GM23248 (cell line): ENCODE results near the gene FOXB1. TPM values are rescaled to one million over a fixed set of nuclear protein-coding genes. Genes with fewer than 3 reads are reported as not detected.

Experiments
- DNase-seq: peaks from one replicate; pipeline ENCODE4 v3.0.0-alpha.2; 2015
- H2AFZ ChIP-seq: fragments of 200-600 bp; sonication (generic); 2 replicates; pipeline ENCODE4 v1.6.1; 2016; ENCODE audit warnings: antibody characterized with exemption
- H3F3A ChIP-seq: fragments of 200-600 bp; sonication (generic); 2 replicates; pipeline ENCODE4 v1.6.1; 2016; ENCODE audit warnings: mild to moderate bottlenecking, antibody characterized with exemption, mixed run types; ENCODE audit not compliant: insufficient read depth
- H3K27ac ChIP-seq: fragments of 200-600 bp; sonication (generic); 2 replicates; pipeline ENCODE4 v1.5.1; 2016; ENCODE audit warnings: mild to moderate bottlenecking
- H3K27me3 ChIP-seq: fragments of 200-600 bp; sonication (generic); replicated peaks from 2 replicates; pipeline ENCODE4 v1.6.1; 2016; ENCODE audit warnings: mild to moderate bottlenecking; ENCODE audit not compliant: insufficient read depth
- H3K36me3 ChIP-seq: fragments of 200-600 bp; sonication (generic); 2 replicates; pipeline ENCODE4 v1.6.1; 2016; ENCODE audit warnings: low read depth, mild to moderate bottlenecking
- H3K4me1 ChIP-seq: fragments of 200-600 bp; sonication (generic); 2 replicates; pipeline ENCODE4 v1.6.1; 2016; ENCODE audit warnings: mild to moderate bottlenecking; ENCODE audit not compliant: insufficient read depth
- H3K4me2 ChIP-seq: fragments of 200-600 bp; sonication (generic); one replicate; pipeline ENCODE4 v1.6.1; 2016; ENCODE audit warnings: mild to moderate bottlenecking; ENCODE audit not compliant: unreplicated experiment
- H3K4me3 ChIP-seq: fragments of 200-600 bp; sonication (generic); 2 replicates; pipeline ENCODE4 v1.5.1; 2016; ENCODE audit warnings: mild to moderate bottlenecking
- H3K79me2 ChIP-seq: fragments of 200-600 bp; sonication (generic); 2 replicates; pipeline ENCODE4 v1.6.1; 2016; ENCODE audit warnings: mild to moderate bottlenecking; ENCODE audit not compliant: insufficient read depth
- H3K9ac ChIP-seq: fragments of 200-600 bp; sonication (generic); 2 replicates; pipeline ENCODE4 v1.6.1; 2016; ENCODE audit warnings: mild to moderate bottlenecking
- H3K9me2 ChIP-seq: fragments of 200-600 bp; sonication (generic); 2 replicates; pipeline ENCODE4 v1.6.1; 2016; ENCODE audit warnings: mixed run types, mild to moderate bottlenecking, moderate library complexity; ENCODE audit not compliant: insufficient read depth
- H3K9me3 ChIP-seq: fragments of 200-600 bp; sonication (generic); one replicate; pipeline ENCODE4 v1.6.1; 2017; ENCODE audit warnings: low read depth
- H4K20me1 ChIP-seq: fragments of 200-600 bp; sonication (generic); 2 replicates; pipeline ENCODE4 v1.6.0; 2016; ENCODE audit not compliant: insufficient read depth
- EZH2 ChIP-seq: fragments of 200-600 bp; sonication (generic); IDR thresholded peaks from 2 replicates; pipeline ENCODE4 v1.6.1; 2018; ENCODE audit warnings: antibody characterized with exemption, mild to moderate bottlenecking; ENCODE audit not compliant: insufficient read depth, poor library complexity, severe bottlenecking
- EZH2phosphoT487 ChIP-seq: fragments of 200-600 bp; sonication (generic); IDR thresholded peaks from 2 replicates; pipeline ENCODE4 v1.6.1; 2018; ENCODE audit warnings: antibody characterized with exemption, moderate library complexity, mild to moderate bottlenecking, low read depth; ENCODE audit not compliant: insufficient read depth
- WGBS, 2 experiments: methylation state at CpG; one replicate each; pipeline ENCODE4 v1.1.6; 2015 to 2017; ENCODE audit warnings: low lambda C conversion rate in 2 of 2, low coverage in 1 of 2; ENCODE audit errors: missing lambda C conversion rate in 2 of 2; 5-methylcytosine and 5-hydroxymethylcytosine counted together
- in situ Hi-C: fragments of 300-500 bp; cut with MboI; formaldehyde crosslinking; loops from 2 replicates; pipeline ENCODE4 v1.15.0; 2020
- polyA plus RNA-seq: library from polyadenylated mRNA; unstranded; fragments of >200 nt; fragmentation: Nextera tagmentation; extraction: Ambion mirVana; gene quantifications from 2 replicates; pipeline ENCODE4 v1.2.1, GENCODE V29; 2016
- total RNA-seq: library from RNA; depleted of rRNA; stranded (reverse); fragments of >200 nt; shearing (Covaris generic); gene quantifications from 2 replicates; pipeline ENCODE4 v1.2.3, GENCODE V29; 2014

FOXB1 gene
- total and polyA plus RNA-seq, 2 experiments from 2014 or later = not detected

- Histone ChIP-seq H3K36me3 (no peaks in the 10 kb centered on the region), H2AFZ (no peak overlapping the region), H3K9me2 (no peaks in the 10 kb centered on the region), H3K4me1 (no peaks in the 10 kb centered on the region), H3K9me3 (no peaks in the 10 kb centered on the region), H3K27me3 (peaks cover 66% of the 10 kb centered on the region), H3K79me2 (no peaks in the 10 kb centered on the region), H4K20me1 (no peaks in the 10 kb centered on the region), H3K4me3 (no peak overlapping the region), H3K4me2 (no peak overlapping the region), H3K27ac (no peak overlapping the region), H3F3A (no peaks in the 10 kb centered on the region), H3K9ac (no peak overlapping the region)
- in situ Hi-C loops = no loop called here
- TF ChIP-seq EZH2 = no peak
- TF ChIP-seq EZH2phosphoT487 = no peak
- no peak for DNase-seq
- WGBS, 2 experiments = 50 to 63% methylated on average over 2 of the region's 2 CpGs
Observed at GRCh38 chr15:59991834-59992233, 12.3 kb upstream of the FOXB1 start.

- H3K4me1 ChIP-seq = no peaks in the 10 kb centered on the region
- H3K9me2 ChIP-seq = no peaks in the 10 kb centered on the region
- H3K4me3 ChIP-seq = no peak overlapping the region
- no peak overlapping the region for H3K9ac ChIP-seq
- H3K79me2 ChIP-seq = no peaks in the 10 kb centered on the region
- DNase-seq = no peak
- H2AFZ ChIP-seq = no peak overlapping the region
- no peak for TF ChIP-seq EZH2phosphoT487
- TF ChIP-seq EZH2 = no peak
- H3K9me3 ChIP-seq = no peaks in the 10 kb centered on the region
- peaks cover 79% of the 10 kb centered on the region for H3K27me3 ChIP-seq
- H3F3A ChIP-seq = no peaks in the 10 kb centered on the region
- no peak overlapping the region for H3K4me2 ChIP-seq
- H4K20me1 ChIP-seq = no peaks in the 10 kb centered on the region
- H3K27ac ChIP-seq = no peak overlapping the region
- in situ Hi-C loops = no loop called here
- no peaks in the 10 kb centered on the region for H3K36me3 ChIP-seq
- WGBS, 2 experiments = 31 to 37% methylated on average over 33 to 35 of the region's 35 CpGs
Observed at GRCh38 chr15:59993041-59993750, 10.9 kb upstream of the FOXB1 start.

- H3F3A ChIP-seq = no peaks in the 10 kb centered on the region
- H3K9me2 ChIP-seq = no peaks in the 10 kb centered on the region
- H3K27ac ChIP-seq = no peak overlapping the region
- H3K27me3 ChIP-seq = peaks cover 87% of the 10 kb centered on the region
- in situ Hi-C loops = no loop called here
- peak; percentile 13 for TF ChIP-seq EZH2
- no peak for TF ChIP-seq EZH2phosphoT487
- H3K4me2 ChIP-seq = no peak overlapping the region
- no peak overlapping the region for H2AFZ ChIP-seq
- no peaks in the 10 kb centered on the region for H4K20me1 ChIP-seq
- no peak for DNase-seq
- H3K36me3 ChIP-seq = no peaks in the 10 kb centered on the region
- no peaks in the 10 kb centered on the region for H3K4me1 ChIP-seq
- WGBS, 2 experiments = 10 to 16% methylated on average over 16 to 20 of the region's 20 CpGs
- H3K79me2 ChIP-seq = no peaks in the 10 kb centered on the region
- no peaks in the 10 kb centered on the region for H3K9me3 ChIP-seq
- no peak overlapping the region for H3K4me3 ChIP-seq
- H3K9ac ChIP-seq = no peak overlapping the region
Observed at GRCh38 chr15:59993950-59994401, 10.1 kb upstream of the FOXB1 start.

- in situ Hi-C loops = no loop called here
- no peaks in the 10 kb centered on the region for H3K79me2 ChIP-seq
- H3K27ac ChIP-seq = no peak overlapping the region
- 0 out of 2 replicates have a peak, but pooled peaks have one; percentile 14 for TF ChIP-seq EZH2phosphoT487
- TF ChIP-seq EZH2 = no peak
- no peaks in the 10 kb centered on the region for H3K4me1 ChIP-seq
- no peak for DNase-seq
- H2AFZ ChIP-seq = no peak overlapping the region
- peaks cover 92% of the 10 kb centered on the region for H3K27me3 ChIP-seq
- no peaks in the 10 kb centered on the region for H3F3A ChIP-seq
- no peaks in the 10 kb centered on the region for H3K9me3 ChIP-seq
- H3K9ac ChIP-seq = no peak overlapping the region
- no peaks in the 10 kb centered on the region for H3K9me2 ChIP-seq
- 12 to 13% methylated on average over 8 of the region's 8 CpGs for WGBS, 2 experiments
- no peak overlapping the region for H3K4me3 ChIP-seq
- no peaks in the 10 kb centered on the region for H4K20me1 ChIP-seq
- no peaks in the 10 kb centered on the region for H3K36me3 ChIP-seq
- H3K4me2 ChIP-seq = no peak overlapping the region
Observed at GRCh38 chr15:59994526-59994887, 9.6 kb upstream of the FOXB1 start.
